Measurements from ENCODE around the gene MLST8. TPM values are rescaled to one million over a fixed set of nuclear protein-coding genes. Genes with fewer than 3 reads are reported as not detected.

The MLST8 gene
- total and polyA plus RNA-seq, 2 donors (not counting 3 experiments of a cell fraction or from before 2014, with no cell fraction given), result 36.9 to 129 TPM

DNA sequence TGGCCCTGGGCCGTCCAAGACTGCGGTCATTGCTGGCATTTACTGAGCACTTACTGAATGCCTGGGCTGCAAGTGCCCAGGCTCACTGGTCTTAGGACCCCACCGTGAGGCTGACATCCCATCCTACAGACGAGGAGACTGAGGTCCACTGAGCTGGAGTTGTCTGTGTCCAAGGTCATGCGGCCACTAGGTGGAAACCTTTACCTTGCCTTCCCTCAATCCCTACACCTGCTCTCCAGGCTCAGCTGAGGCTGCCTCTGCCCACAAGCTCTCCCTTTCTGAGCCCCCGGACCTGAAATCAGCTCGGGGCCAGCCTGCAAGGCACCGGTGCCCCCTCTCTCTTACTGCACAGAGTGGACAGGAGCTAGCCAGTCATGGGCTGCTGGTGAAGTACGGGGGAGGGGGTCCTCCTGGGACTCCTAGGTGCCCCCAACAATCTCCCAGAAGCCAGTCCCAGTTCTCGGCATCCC is 10.4 kb upstream of the MLST8 start:
- no peak overlapping the region for H3K4me3 ChIP-seq (replicated peaks in 1 of 3; ENCODE audit: insufficient read depth in 1 of 3, low read depth in 1 of 3, low read length in 3 of 3)
- H3K9ac ChIP-seq (replicated peaks; ENCODE audit: extremely low read depth, insufficient read depth, low read length), result no peak overlapping the region
- H3K27me3 ChIP-seq (ENCODE audit: control insufficient read depth in 2 of 2, insufficient read depth in 2 of 2, low read length in 2 of 2), result peaks cover 26 to 35% of the 10 kb centered on the region in 2 experiments
- H3K9me1 ChIP-seq (replicated peaks; ENCODE audit: control insufficient read depth, extremely low read depth, insufficient read depth, low read length), result no peaks in the 10 kb centered on the region
- no peaks in the 10 kb centered on the region for H4K20me1 ChIP-seq (replicated peaks; ENCODE audit: control insufficient read depth, extremely low read depth, insufficient read depth, low read length)
- no peaks in the 10 kb centered on the region for H3K9me3 ChIP-seq (replicated peaks; ENCODE audit: control insufficient read depth, insufficient read depth, low read length)
- FAIRE-seq, result peak; percentile 56
- ChIA-PET CTCF (interaction anchor here (1.0 to 1.6 kb wide), 8 partner anchors 9 to 306 kb away, joined by 3 to 11 read pairs (median 4); partner anchors contain the start of genes PGP and RAB26), POLR2A (interaction anchor here (2.6 kb wide), 1 partner anchor 39 kb away, joined by 8 read pairs; the partner anchor contains the start of gene TRAF7)
- H3K79me2 ChIP-seq (ENCODE audit: control insufficient read depth, insufficient read depth, low read length), result no peaks in the 10 kb centered on the region
- TF ChIP-seq CTCF (IDR thresholded peaks at IDR 0.05; ENCODE audit: extremely low read depth in 1 of 2, insufficient read depth in 1 of 2, low read depth in 1 of 2, low read length in 2 of 2) (peak; percentile 8 to 39), POLR2A (IDR thresholded peaks at IDR 0.05; ENCODE audit: low read depth, low read length) (no peak), POLR2AphosphoS5 (IDR thresholded peaks at IDR 0.05; ENCODE audit: insufficient read depth, low read depth, low read length) (no peak), JUN (IDR thresholded peaks at IDR 0.05; ENCODE audit: borderline replicate concordance, insufficient read depth, insufficient read length, low read depth) (no peak), MYC (IDR thresholded peaks at IDR 0.05; ENCODE audit: low read depth, low read length) (no peak), FOS (IDR thresholded peaks at IDR 0.05; ENCODE audit: borderline replicate concordance, insufficient read depth, low read length) (no peak)
- TF ChIP-seq, protein P1, sequence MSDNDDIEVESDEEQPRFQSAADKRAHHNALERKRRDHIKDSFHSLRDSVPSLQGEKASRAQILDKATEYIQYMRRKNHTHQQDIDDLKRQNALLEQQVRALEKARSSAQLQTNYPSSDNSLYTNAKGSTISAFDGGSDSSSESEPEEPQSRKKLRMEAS (IDR thresholded peaks at IDR 0.05; ENCODE audit: insufficient read depth, insufficient read length), result no peak
- H3K27ac ChIP-seq (ENCODE audit: insufficient read depth, low read depth, low read length), result no peak overlapping the region
- DNase-seq (ENCODE audit: low read depth, low spot score), result peak; percentile 31
- H2AFZ ChIP-seq (ENCODE audit: low read depth, low read length), result no peak overlapping the region
- intact Hi-C loops (cut with micrococcal nuclease) (loop anchor here (5.0 kb wide), 1 partner anchor 57 kb away; the partner anchor contains the start of gene ECI1), dilution Hi-C loops (cut with MboI; ENCODE audit: extremely low pct_ligation_motif_present, low sequenced_read_pairs) (no loop called here)
- H3K4me1 ChIP-seq (ENCODE audit: control insufficient read depth, extremely low read depth, insufficient read depth, low read length), result no peaks in the 10 kb centered on the region
- BruUV-seq (replicated peaks), result no TSS peak
- no peaks in the 10 kb centered on the region for H3K36me3 ChIP-seq (ENCODE audit: control insufficient read depth in 2 of 2, extremely low read depth in 1 of 2, insufficient read depth in 2 of 2, low read length in 2 of 2)
- H3K4me2 ChIP-seq (ENCODE audit: insufficient read depth, low read length), result no peak overlapping the region

All from endothelial cell of umbilical vein (primary cell).